Peyer's patch (tissue), 4 donors: ENCODE results near the gene DMBX1.

Experiments
- CTCF ChIP-seq, 6 experiments: fragments of 450-650 bp in 4 of 6; fragments of 200-600 bp in 2 of 6; sonication (generic) in 1 of 6; IDR thresholded peaks; one replicate each; pipeline ENCODE4 v1.5.1; 2017 to 2019; ENCODE audit warnings: antibody characterized with exemption in 6 of 6, mild to moderate bottlenecking in 3 of 6, moderate library complexity in 1 of 6
- POLR2A ChIP-seq, 2 donors: fragments of 450-650 bp; IDR thresholded peaks; one replicate each; pipeline ENCODE4 v1.5.1; 2017; ENCODE audit warnings: antibody characterized with exemption in 2 of 2, mild to moderate bottlenecking in 2 of 2, moderate library complexity in 2 of 2

GRCh38 chr1:46446646-46447498 is 42.8 kb upstream of the DMBX1 start:
- peak; percentile 35 to 81 (median 71) for TF ChIP-seq CTCF (IDR thresholded peaks at IDR 0.05)
- TF ChIP-seq POLR2A (IDR thresholded peaks at IDR 0.05), result no peak
